Measurements from ENCODE around the gene BAIAP3. TPM values are rescaled to one million over a fixed set of nuclear protein-coding genes. Genes with fewer than 3 reads are reported as not detected.

The BAIAP3 gene
- total RNA-seq, 2 experiments from 2014 or later: 19.6 to 21.5 TPM

GRCh38 chr16:1299868-1300203, 33.6 kb upstream of the BAIAP3 start:
- Mint-ChIP-seq H3K4me1 (ENCODE audit: low read depth) (peaks cover 21% of the 10 kb centered on the region), H3K9me3 (no peaks in the 10 kb centered on the region), H3K27me3 (peaks cover 22% of the 10 kb centered on the region), H3K36me3 (ENCODE audit: low read depth) (no peaks in the 10 kb centered on the region), H3K4me3 (no peak overlapping the region), H3K27ac (no peak overlapping the region)
- H3K27me3 ChIP-seq (ENCODE audit: control insufficient read depth in 1 of 2, insufficient read depth in 2 of 2, low read length in 2 of 2): peaks cover 0 to 6% of the 10 kb centered on the region in 2 experiments
- H3K9me3 ChIP-seq (ENCODE audit: control insufficient read depth in 1 of 2, insufficient read depth in 1 of 2, low read length in 2 of 2): peaks cover 0 to 5% of the 10 kb centered on the region in 2 experiments
- peaks cover 34% of the 10 kb centered on the region for H3K4me1 ChIP-seq (ENCODE audit: insufficient read depth, low read length)
- TF ChIP-seq CTCF (IDR thresholded peaks at IDR 0.05): no peak
- no peak overlapping the region for H3K4me3 ChIP-seq (ENCODE audit: low read length)
- no peak for DNase-seq
- intact Hi-C loops (cut with DNase I, micrococcal nuclease): loop anchor here in 1 of 2 experiments (10.0 kb wide), 2 partner anchors 175 to 485 kb away; partner anchors contain the start of genes CLCN7, NUBP2 and SPSB3
- ChIA-PET POLR2A (interaction anchor here (1.1 kb wide), 1 partner anchor 43 kb away, joined by 4 read pairs; no protein-coding TSS in a partner anchor), CTCF (no interaction called here)
- no peaks in the 10 kb centered on the region for H3K36me3 ChIP-seq (ENCODE audit: insufficient read depth, low read length)
- no peak overlapping the region for H3K27ac ChIP-seq (ENCODE audit: low read depth in 1 of 2, low read length in 2 of 2)
- no peak for ATAC-seq (ENCODE audit: poor library complexity)

- ATAC-seq (ENCODE audit: poor library complexity) (peak; percentile 55), DNase-seq (peak; percentile 53 to 83 (median 66))
- H3K36me3 Mint-ChIP-seq (ENCODE audit: low read depth): no peaks in the 10 kb centered on the region
- peaks cover 21% of the 10 kb centered on the region for H3K4me1 Mint-ChIP-seq (ENCODE audit: low read depth)
- ChIA-PET CTCF (interaction anchor here (0.6 to 1.3 kb wide), 2 partner anchors 8 to 532 kb away, joined by 3 to 5 read pairs; partner anchors contain the start of gene UBE2I), POLR2A (interaction anchor here (1.0 to 1.3 kb wide), 3 partner anchors 8 to 42 kb away, joined by 3 to 4 read pairs (median 4); partner anchors contain the start of gene UBE2I)
- Histone ChIP-seq H3K27ac (ENCODE audit: low read depth in 1 of 2, low read length in 2 of 2) (no peak overlapping the region), H3K9me3 (ENCODE audit: control insufficient read depth in 1 of 2, insufficient read depth in 1 of 2, low read length in 2 of 2) (peaks cover 0 to 5% of the 10 kb centered on the region in 2 experiments), H3K36me3 (ENCODE audit: insufficient read depth, low read length) (no peaks in the 10 kb centered on the region), H3K4me1 (ENCODE audit: insufficient read depth, low read length) (peaks cover 45% of the 10 kb centered on the region), H3K4me3 (ENCODE audit: low read length) (no peak overlapping the region), H3K27me3 (ENCODE audit: control insufficient read depth in 1 of 2, insufficient read depth in 2 of 2, low read length in 2 of 2) (peaks cover 0 to 6% of the 10 kb centered on the region in 2 experiments)
- TF ChIP-seq CTCF (IDR thresholded peaks at IDR 0.05): peak; percentile 89
- H3K27ac Mint-ChIP-seq: no peak overlapping the region
- no peaks in the 10 kb centered on the region for H3K9me3 Mint-ChIP-seq
- H3K27me3 Mint-ChIP-seq: peaks cover 17% of the 10 kb centered on the region
- intact Hi-C loops (cut with DNase I, micrococcal nuclease): loop anchor here in 1 of 2 experiments (10.0 kb wide), 2 partner anchors 174 to 484 kb away; partner anchors contain the start of genes CLCN7, NUBP2 and SPSB3
- H3K4me3 Mint-ChIP-seq: no peak overlapping the region
Measured at GRCh38 chr16:1300664-1301476, 32.6 kb upstream of the BAIAP3 start.

GRCh38 chr16:1301562-1301961, 31.9 kb upstream of the BAIAP3 start:
- DNase-seq: no peak
- H3K4me1 ChIP-seq (ENCODE audit: insufficient read depth, low read length): peaks cover 51% of the 10 kb centered on the region
- no peaks in the 10 kb centered on the region for H3K36me3 Mint-ChIP-seq (ENCODE audit: low read depth)
- H3K27ac Mint-ChIP-seq: no peak overlapping the region
- no peak overlapping the region for H3K27ac ChIP-seq (ENCODE audit: low read depth in 1 of 2, low read length in 2 of 2)
- ATAC-seq (ENCODE audit: poor library complexity): no peak
- H3K4me3 ChIP-seq (ENCODE audit: low read length): no peak overlapping the region
- TF ChIP-seq CTCF (IDR thresholded peaks at IDR 0.05): no peak
- no peaks in the 10 kb centered on the region for H3K36me3 ChIP-seq (ENCODE audit: insufficient read depth, low read length)
- CTCF ChIA-PET: interaction anchor here (0.6 to 1.3 kb wide), 2 partner anchors 8 to 532 kb away, joined by 3 to 5 read pairs; partner anchors contain the start of gene UBE2I
- no peaks in the 10 kb centered on the region for H3K9me3 Mint-ChIP-seq
- H3K9me3 ChIP-seq (ENCODE audit: control insufficient read depth in 1 of 2, insufficient read depth in 1 of 2, low read length in 2 of 2): peaks cover 0 to 5% of the 10 kb centered on the region in 2 experiments
- intact Hi-C loops (cut with DNase I, micrococcal nuclease): loop anchor here in 1 of 2 experiments (10.0 kb wide), 2 partner anchors 173 to 483 kb away; partner anchors contain the start of genes CLCN7, NUBP2 and SPSB3
- no peak overlapping the region for H3K4me3 Mint-ChIP-seq
- POLR2A ChIA-PET: interaction anchor here (1.0 to 1.3 kb wide), 2 partner anchors 8 to 9 kb away, joined by 3 to 4 read pairs; partner anchors contain the start of gene UBE2I
- peaks cover 0 to 6% of the 10 kb centered on the region in 2 experiments for H3K27me3 ChIP-seq (ENCODE audit: control insufficient read depth in 1 of 2, insufficient read depth in 2 of 2, low read length in 2 of 2)
- peaks cover 17% of the 10 kb centered on the region for H3K27me3 Mint-ChIP-seq
- H3K4me1 Mint-ChIP-seq (ENCODE audit: low read depth): peaks cover 26% of the 10 kb centered on the region

All from CD4-positive, alpha-beta T cell (primary cell).